Activated CD4-positive, alpha-beta T cell treated with anti-CD3 and anti-CD28 coated beads, Interleukin-2, Interleukin-6, amounts not matched to agents 100 ng/mL and 50 ng/mL, durations not matched to agents 16 hours and 8 hours (primary cell): ENCODE measurements around the gene EEF1AKMT1.

Experiments used
- DNase-seq: peaks from one replicate; pipeline ENCODE4 v3.0.0-alpha.2; 2020

EEF1AKMT1 gene

DNA sequence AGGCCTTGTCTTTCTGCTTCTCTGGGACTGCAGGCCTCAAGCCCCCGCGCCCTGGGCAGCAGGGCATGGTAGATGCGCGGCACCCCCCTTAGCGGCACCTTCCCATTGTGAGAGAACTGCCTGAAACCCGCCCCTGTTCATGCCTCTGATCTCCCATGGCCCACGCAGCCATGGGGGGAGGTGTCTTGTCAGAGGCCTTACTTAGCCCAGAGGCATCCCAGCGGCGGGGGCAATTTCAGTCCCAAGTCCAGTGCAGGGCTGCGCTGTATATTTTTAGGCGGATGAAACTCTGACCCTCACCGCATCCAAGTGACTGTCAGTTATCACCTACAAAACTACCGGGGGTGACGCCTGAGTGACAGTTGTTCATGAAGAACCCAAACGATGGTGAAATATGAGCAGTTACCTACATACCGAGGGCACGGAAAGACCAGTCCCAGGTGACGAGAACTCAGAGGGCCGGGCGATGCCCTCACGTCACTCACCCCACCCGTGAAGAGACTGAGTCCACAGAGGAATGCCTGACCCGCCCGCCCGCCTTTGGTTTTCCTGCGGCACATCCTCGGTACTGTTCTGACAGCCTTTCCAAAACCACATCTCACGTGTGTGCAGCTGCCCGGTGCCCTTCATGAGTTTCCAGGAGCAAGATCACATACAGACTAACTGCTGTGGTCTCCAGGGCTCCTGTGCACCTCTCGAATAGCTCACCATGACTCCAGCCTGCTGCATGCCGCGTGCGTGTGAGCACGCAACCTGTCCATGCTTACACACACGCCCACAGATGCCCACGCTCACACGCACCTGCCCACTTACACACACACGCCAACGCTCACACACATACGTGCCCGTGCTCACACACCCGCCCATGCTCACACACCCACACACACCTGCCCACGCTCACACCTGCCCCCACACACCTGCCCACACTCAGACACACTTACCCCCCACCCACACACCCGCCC lies 55.9 kb downstream of the EEF1AKMT1 start:
- no peak for DNase-seq

DNA sequence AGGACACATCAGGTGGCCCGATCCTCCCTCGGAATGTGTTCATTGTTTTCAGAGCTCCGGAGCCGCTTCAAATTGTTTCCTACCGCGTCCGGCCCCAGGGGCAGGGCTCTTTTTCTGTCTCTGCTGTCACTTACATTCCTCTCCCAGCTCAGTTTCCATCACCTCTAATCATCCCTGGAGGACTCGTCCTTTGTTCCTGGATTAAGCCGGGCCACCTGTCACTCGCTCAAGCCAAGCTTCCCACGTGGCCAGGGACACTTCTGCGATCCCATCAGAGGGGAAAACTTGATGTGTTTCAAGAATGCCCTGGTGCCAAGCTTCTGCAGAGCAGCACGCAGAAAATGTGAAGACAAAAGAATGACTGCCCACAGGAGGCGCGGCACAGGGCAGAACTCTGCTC lies 56.8 kb downstream of the EEF1AKMT1 start:
- DNase-seq, result no peak

DNA sequence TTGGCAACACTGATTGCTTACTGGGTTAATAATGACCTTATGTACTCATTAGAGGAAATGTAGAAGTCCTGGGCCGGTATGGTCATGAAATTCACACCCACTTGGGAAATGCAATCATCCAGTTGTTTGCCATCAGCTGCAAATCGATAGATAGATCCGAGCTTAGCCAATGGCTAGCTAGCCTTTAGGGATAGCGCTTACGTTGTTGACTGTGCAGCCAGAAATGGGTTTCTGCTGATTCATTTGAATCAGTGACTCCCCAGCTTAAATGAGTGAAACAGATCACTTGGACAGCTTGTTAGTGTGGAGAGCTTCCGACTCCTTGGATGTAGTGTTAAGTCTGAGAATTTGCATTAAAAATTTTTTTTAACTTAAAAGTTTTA lies 58.4 kb downstream of the EEF1AKMT1 start:
- DNase-seq, result no peak

DNA sequence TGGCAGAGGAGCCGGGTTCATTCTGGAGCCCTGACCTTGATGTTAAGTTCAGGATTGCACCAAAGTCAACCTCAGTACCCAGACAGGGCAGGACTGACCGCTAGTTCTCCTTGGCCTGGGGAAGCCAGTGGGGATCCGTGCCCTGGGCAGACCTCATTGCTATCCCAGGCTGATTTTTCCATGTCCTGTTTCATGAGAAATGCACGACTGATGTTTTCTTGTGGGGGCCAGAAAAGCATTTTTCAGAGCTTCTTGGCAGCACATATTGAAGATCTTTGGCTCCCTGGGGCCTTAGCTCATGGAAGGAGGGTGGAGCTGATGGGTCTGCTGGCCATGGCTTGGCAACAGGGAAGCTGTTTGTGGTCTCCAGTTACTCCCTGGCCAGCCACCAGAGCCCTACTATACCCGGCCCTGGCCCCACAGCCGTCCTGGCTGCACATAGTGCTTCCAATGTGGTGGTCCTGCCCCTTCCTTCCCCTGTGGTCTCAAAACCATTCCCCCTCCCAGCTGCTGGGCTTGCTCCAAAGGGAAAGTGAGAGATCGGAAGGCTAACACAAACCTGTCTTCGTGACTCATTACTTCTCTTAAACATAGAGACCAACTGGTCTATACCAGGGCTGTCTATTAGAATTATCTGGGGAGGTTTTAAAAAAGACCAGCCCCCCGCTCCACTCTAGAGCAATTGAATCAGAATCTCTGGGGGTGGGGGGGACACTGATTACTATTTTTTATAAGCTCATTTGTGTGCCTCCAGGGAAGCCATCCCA lies 59.0 kb downstream of the EEF1AKMT1 start:
- DNase-seq, result no peak

DNA sequence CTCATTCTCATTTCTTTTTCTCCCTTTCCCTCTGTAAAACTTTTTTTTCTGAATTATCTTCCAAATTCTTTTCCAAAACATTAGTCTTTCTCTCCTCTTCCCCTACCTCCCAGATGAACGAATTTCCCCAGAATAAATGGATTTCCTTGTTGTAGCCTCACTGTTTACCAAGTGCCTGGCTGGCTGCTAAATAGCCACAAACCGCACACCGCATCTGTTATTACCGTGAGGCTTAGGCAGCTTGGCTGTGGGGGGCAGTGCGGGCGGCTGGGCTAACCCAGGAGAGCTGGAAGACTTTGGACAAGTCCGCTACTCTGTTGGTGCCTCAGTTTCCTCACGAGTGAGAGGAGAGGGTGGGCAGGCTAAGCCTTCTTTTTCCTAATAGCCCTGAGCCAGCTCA lies 59.6 kb downstream of the EEF1AKMT1 start:
- DNase-seq, result no peak

DNA sequence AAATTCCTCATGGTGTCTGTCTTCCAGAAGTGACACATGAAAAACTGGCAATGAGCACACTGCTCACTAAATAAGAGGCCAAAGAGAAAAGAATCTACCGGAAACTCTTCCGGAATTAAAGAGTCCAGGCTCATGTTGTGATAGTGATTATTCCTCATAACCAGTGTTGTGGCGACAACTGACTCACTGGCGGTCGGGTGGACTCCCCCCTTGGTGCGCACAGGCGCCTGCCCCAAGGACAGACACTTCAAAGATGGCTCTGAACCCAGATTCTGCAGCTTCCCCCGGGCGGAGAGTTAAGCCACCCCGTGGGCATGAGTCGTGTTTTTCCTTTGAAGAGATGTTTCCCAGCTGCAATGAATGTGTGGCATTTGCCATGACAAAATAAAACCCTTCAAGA lies 60.0 kb downstream of the EEF1AKMT1 start:
- no peak for DNase-seq

DNA sequence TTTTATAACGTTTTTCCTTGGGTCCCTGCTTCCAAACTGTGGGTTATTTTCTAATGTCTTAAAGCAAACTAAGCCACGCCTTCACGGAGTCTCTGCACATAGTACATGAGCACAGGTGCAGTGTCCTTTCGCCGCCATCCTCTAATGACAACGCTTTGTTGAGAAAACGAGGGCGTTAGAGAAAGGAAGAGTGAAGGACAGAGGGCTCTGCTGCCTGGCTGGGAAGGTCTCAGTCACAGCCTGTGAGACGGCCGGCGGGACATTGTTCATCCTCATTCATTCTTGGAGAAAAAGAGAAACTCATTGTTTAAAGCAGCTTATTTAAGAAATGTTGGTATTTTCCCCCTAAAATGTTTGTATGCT lies 60.8 kb downstream of the EEF1AKMT1 start:
- no peak for DNase-seq

DNA sequence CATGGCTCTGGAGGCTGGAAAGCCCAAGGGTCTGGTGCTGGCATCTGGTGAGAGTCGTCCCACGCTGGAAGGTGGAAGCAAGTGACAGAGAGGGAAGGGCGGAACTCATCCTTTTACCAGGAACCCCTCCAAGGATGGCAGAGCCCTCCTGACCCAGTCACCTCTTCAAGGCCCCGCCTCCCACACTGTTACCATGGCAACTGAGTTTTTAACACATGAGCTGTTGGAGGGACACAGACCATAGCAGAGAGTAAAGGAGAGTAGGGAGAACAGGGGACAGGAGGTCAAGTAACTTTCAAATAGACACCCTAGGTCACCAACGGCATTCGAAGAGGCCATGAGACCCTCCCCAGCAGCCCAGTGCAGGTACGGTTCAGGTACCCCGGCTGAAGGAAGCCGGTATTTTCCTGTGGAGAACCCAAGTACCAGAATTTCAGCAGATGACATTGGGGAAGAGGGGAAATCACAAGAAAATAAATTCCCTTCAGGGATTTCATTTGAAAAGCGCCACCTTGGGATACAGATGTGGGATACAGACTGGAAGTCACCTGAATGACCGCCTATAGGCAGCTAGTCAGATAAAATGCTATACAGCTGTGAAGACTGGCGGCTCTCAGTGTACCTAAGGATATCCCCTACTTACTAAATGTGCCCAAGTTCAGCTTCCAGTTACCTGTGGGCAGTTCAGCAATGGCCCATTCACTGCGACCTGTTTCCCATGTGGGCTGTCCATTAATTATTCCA lies 62.3 kb downstream of the EEF1AKMT1 start:
- DNase-seq, result no peak

DNA sequence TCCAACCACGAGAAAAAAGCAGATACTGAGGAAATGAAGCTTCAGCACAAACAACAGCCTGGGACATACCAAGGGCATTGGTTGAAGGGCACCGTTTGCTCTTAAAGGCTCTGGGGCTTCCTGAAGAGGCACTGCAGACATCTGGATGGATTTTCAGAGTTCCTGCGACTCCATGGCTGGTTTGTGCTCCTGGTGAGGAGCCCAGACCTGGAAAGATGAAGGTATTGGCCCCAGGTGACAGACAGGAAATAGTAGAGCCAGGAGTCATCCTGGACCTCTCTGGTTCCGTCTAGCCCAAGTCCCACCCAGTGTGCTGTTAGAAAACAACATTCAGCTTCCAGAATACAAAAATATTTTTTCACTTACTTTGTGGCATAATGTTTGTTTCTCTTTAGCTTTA lies 64.0 kb downstream of the EEF1AKMT1 start:
- DNase-seq, result no peak

DNA sequence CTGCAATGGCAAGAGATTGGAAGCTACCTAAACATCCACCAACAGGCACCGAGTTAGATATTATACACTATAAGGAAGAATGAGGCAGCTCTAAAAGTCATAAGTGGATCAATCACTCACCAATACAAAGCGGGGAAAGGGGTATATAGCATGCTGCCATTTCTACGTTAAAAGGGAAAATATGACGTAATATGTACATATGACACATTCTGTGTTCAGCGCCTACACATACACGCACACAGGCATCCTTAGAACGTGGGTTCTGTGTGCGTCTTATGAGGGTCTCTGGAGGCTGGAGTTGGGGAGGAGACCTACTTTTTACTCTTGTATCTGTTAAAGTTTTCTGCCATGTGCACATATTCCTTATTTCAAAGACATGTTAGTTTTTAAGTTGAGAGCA lies 64.4 kb downstream of the EEF1AKMT1 start:
- no peak for DNase-seq

DNA sequence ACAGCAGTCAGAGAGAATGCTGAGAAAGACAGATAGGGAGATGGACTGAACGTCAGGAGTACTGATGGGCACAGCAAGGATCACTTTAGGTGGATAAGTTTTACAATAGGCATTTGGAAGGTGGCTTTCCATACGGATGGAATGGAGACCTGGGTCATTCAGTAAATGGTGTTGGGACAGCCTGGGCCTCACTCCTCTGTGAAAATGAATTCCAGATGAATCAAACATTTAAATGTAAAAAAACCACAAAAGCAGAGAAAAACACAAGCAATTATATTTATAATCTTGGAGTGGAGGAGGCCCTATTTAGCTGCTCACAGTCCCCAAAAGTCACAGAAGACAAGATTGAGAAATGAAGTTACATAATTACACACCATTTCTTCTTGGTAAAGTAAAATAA lies 65.5 kb downstream of the EEF1AKMT1 start:
- no peak for DNase-seq

DNA sequence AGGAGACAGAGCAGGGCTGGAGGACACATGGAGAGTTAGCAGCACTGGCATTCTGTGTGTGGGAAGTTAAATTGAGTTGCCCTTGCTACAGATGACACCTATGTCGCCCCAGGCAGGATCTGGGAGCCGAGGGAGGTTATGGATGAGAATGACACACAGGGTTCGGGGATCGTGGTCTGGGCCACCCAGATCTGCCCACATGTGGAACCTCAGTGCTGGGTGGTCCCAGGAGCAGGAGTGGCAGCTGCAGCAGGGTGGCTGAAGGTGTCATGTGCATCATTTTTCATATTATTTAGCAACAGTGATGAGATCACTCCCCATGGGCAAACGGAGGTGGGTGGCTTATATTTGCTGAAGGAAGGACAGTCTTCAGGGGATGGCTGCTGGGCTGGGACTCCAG lies 67.1 kb downstream of the EEF1AKMT1 start:
- DNase-seq, result no peak

DNA sequence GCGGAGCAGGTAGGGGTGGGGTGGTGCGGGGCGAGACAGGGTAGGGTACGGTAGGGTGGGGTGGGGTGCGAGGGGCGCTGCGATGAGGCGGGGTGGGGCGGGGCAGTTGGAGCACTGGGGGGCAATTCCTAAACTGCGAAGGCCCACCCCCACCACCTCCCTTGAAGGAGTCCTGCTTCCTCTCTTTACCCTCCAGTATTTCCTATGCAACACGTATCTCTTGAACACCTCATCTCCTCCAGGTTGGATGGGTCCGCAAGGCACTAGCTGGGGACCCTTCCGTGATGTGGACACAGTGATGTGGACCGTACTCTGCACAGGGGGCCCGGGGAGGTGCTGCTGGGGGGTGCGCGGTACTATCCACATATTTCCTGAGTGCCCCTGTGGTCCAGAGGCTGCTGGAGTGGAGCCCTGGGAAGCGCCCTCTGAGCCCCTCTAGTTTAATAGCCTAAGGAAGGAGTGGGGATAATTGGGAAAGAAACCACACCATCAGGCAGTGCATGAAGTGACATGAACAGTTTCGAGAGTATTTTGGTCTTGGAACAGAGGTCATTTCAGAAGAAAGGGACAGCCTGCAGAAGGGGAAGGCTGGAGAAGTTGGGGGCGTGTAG lies 69.2 kb downstream of the EEF1AKMT1 start:
- no peak for DNase-seq

DNA sequence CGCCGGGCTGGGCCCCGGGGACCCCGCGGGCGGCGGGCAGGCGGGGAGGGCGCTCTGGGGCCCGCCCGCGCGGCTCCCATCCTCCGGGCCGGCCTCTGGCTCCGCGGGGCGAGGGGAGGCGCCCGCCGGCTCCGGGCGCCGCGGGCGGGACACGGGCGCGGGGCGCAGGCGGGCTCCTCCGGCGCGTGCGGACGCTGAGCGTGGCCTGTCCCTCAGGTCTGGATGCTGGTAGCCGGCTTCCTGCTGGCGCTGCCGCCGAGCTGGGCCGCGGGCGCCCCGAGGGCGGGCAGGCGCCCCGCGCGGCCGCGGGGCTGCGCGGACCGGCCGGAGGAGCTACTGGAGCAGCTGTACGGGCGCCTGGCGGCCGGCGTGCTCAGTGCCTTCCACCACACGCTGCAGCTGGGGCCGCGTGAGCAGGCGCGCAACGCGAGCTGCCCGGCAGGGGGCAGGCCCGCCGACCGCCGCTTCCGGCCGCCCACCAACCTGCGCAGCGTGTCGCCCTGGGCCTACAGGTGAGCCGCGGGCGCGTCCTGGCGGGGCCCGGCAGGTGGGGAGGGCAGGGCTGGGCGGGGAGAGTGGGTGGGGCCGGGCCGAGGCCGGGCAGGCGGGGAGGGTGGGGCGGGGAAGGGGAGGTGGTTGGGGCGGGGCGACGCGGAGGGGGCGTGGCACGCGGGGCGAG lies 69.8 kb downstream of the EEF1AKMT1 start:
- peak; percentile 75 for DNase-seq

DNA sequence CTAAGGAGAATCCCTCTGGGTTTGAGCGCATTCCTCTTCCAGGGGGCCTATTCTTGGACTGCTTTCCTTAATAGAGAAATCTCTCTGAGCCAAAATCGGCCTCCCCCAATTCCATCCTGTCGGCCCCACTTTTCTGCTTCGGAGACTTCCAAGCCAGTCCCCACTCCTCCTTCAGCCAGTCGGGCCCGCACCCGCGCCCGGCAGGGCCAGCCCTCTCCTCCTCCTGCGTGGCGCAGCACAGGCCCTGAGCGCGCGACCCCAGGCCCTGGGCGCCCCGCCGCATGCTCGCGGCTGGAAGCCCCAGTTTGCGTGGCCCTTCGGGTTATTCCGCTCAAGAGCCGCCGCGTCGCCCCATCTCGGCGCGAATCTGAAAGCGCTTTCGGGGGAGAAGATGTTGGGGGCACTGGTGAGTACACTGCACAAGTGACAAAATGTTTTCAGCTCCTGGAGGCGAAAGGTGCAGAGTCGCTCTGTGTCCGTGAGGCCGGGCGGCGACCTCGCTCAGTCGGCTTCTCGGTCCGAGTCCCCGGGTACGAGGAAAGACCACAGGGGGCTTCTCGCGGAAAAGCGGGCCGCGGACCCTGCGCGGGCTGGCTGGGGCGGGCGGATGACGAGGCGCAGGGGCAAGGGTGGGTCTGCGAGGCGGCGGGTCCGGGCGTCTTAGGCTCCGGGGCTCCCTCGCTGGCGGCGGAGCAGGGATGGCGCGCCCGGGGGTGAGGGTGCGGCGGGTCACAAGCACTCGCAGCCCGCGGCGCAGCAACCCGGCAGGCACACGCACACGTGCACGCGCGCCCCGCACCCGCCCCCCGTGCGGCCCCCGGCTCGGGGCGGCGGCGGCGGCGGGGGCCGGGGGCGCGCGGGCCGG lies 70.6 kb downstream of the EEF1AKMT1 start, which contains the start of gene IL17D:
TSS of gene IL17D (plus strand) at position 785 of the 865 bp plus-strand sequence. CDS start 303 bp downstream, outside the sequence.
- DNase-seq, result peak; percentile 32

DNA sequence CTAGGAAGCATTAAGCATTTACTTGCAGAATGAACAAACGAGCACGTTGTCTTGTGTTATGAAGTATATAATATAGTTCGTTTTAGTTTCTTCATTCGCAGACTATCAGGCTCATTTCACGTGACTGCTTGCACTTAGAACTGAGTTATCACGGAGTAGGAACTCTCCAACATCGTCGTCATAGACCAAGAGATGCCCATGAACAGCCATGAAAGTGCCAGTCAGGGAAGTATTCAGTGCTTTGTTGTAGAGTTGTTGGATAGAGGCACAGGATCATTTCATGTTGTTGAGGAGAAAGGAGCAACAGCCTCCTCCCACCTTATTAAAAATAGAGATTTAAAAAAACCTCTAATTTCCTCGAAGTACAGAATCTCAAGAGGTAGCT lies 71.2 kb downstream of the EEF1AKMT1 start:
- DNase-seq, result no peak

DNA sequence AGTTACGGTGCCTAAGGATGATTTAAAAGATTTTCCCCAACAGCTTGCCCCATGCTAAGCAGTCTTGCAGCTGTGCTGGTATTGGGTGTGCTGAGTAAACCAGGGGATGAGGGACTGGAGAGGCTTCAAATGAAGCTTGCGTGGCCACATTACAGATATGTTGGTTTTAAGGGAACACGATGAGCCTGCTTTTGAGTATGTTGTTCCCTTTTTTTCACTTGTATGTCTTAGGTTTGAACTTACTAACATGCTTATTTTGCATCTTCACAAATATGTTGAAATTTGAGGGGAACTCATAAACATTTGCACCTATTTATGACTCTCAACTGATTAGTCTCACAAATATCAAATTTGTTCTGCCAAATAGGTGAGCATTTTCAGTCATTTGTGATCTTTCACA lies 72.3 kb downstream of the EEF1AKMT1 start:
- no peak for DNase-seq

DNA sequence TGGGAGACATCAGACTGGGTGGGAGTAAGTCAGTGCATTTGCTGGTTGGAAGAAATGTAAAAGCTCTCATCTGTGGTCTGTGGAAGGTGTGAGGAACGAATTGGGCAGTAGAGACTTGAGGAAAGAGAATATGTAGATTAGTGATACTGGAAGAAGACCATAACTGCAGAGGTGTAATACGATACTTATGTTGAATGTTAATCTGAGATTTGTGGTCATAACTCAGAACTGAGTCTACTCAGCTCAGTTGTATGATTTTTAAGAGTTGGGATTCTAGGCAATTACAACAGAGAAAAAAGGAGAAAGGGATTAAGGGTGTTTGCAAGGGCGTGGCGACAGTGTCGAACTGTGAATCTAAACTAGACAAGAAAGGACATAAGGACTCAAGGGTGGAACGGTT lies 73.5 kb downstream of the EEF1AKMT1 start:
- no peak for DNase-seq

DNA sequence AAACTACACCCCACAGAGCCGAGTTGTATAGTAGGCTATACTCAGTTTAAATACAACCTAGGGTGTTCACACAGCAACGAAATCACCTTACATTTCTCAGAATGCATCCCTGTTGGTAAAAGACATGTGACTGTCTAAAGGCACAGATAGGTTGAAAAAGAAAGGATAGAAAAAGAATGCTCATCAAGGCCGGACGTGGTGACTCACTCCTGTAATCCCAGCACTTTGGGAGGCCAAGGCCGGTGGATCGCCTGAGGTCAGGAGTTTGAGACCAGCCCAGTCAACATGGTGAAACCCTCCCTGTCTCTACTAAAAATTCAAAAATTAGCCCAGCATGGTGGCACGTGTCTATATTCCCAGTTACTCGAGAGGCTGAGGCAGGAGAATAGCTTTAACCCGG lies 74.0 kb downstream of the EEF1AKMT1 start:
- no peak for DNase-seq

DNA sequence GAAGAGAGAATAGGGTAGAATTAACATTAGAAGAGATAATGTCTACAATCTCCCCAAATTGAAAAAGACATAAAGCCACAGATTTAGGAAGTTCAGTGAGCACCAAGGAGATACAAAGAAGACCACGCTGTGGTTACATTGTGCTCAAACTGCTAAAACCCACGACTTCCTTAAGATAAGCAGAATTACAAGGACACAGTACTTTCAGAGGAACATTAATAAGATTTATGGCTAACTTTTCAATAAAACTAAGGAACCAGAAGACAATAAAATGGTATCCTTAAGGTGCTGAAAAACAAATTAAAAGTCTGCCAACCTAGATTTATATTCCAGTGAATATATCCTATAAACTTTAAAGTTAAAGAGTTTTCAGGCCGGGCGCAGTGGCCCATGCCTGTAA lies 77.7 kb downstream of the EEF1AKMT1 start:
- no peak for DNase-seq

DNA sequence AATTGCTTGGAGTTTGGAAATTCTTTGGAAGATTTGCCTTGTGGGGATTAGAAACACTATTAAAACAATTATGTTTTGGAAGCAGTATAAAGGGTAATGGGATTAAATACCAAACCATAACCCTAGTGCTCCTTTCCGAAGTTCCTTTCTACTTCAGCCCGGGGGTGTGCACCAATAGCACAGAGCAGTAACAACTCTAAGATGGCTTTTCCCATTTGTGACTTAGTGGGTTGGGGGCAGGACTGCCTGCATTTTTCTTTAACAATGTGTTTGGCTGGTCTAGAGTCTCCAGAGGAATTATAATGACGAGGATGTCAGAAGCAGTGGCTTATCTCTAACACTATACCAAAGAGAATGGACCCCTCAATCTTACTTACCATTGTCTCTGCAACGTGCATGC lies 82.1 kb downstream of the EEF1AKMT1 start:
- DNase-seq, result no peak
